Ascending aorta (tissue), 2 donors: Measurements from ENCODE around the gene CERS2. TPM values are rescaled to one million over a fixed set of nuclear protein-coding genes. Genes with fewer than 3 reads are reported as not detected.
"Not testable (repeated sequence)": the region's sequence is repeated elsewhere in the genome, so short reads cannot be mapped to it uniquely, and the experiment has no call there.

Experiments used
- DNase-seq, 2 donors: peaks; one replicate each; pipeline ENCODE4 v3.0.0-alpha.2; 2019; ENCODE audit warnings: low spot score in 2 of 2
- H3K27ac ChIP-seq, 2 donors: fragments of 200-600 bp; sonication (generic); one replicate each; pipeline ENCODE4 v1.5.1; 2016 to 2017; ENCODE audit warnings: mild to moderate bottlenecking in 1 of 2
- H3K27me3 ChIP-seq: fragments of 200-600 bp; sonication (generic); one replicate; pipeline ENCODE4 v1.5.1; 2017
- H3K36me3 ChIP-seq, 2 donors: fragments of 200-600 bp; sonication (generic); one replicate each; pipeline ENCODE4 v1.5.1; 2016
- H3K4me1 ChIP-seq, 2 donors: fragments of 200-600 bp; sonication (generic); one replicate each; pipeline ENCODE4 v1.5.1; 2016 to 2017; ENCODE audit warnings: mild to moderate bottlenecking in 1 of 2
- H3K4me3 ChIP-seq, 2 donors: fragments of 200-600 bp; sonication (generic); one replicate each; pipeline ENCODE4 v1.5.1; 2016 to 2017; ENCODE audit warnings: mild to moderate bottlenecking in 1 of 2
- H3K9me3 ChIP-seq, 2 donors: fragments of 200-600 bp; sonication (generic); one replicate each; pipeline ENCODE4 v1.5.1; 2016
- CTCF ChIP-seq, 3 experiments: fragments of 200-600 bp in 2 of 3; fragments of 450-650 bp in 1 of 3; sonication (generic) in 2 of 3; IDR thresholded peaks; one replicate each; pipeline ENCODE4 v1.5.1; 2016 to 2019; ENCODE audit warnings: antibody characterized with exemption in 3 of 3, mild to moderate bottlenecking in 1 of 3, moderate library complexity in 1 of 3
- intact Hi-C: fragments of 100-400 bp; cut with DNase I; formaldehyde crosslinking; loops from one replicate; pipeline ENCODE4 v1.15.1; 2023
- total RNA-seq: library from RNA; depleted of rRNA; stranded (reverse); fragments of >200 nt; gene quantifications from one replicate; pipeline ENCODE4 v1.1.0, GENCODE V29; 2016

Gene CERS2
- total RNA-seq, 1 donor from 2014 or later, result 114 TPM

- DNase-seq, result no peak
- no peak for TF ChIP-seq CTCF (IDR thresholded peaks at IDR 0.05)
- no peaks in the 10 kb centered on the region for H3K9me3 ChIP-seq
- peaks cover 69 to 95% of the 10 kb centered on the region in 2 donors for H3K36me3 ChIP-seq
- intact Hi-C loops, result no loop called here
- H3K4me1 ChIP-seq, result no peaks in the 10 kb centered on the region
- no peak overlapping the region for H3K27ac ChIP-seq
- no peaks in the 10 kb centered on the region for H3K27me3 ChIP-seq
- H3K4me3 ChIP-seq, result no peak overlapping the region
Observed at GRCh38 chr1:150960646-150961045, 14.0 kb downstream of the CERS2 start.

GRCh38 chr1:150957666-150958065 is 17.0 kb downstream of the CERS2 start:
- Histone ChIP-seq H3K9me3 (no peaks in the 10 kb centered on the region), H3K27me3 (no peaks in the 10 kb centered on the region), H3K4me3 (no peak overlapping the region), H3K27ac (no peak overlapping the region), H3K4me1 (no peaks in the 10 kb centered on the region), H3K36me3 (peaks cover 59 to 97% of the 10 kb centered on the region in 2 donors)
- DNase-seq, result no peak
- intact Hi-C loops, result no loop called here
- no peak for TF ChIP-seq CTCF (IDR thresholded peaks at IDR 0.05)

- no peak for DNase-seq
- Histone ChIP-seq H3K4me3 (no peak overlapping the region), H3K9me3 (no peaks in the 10 kb centered on the region), H3K27me3 (no peaks in the 10 kb centered on the region), H3K27ac (peak overlapping the region in 1 of 2 donors; percentile 11), H3K36me3 (peaks cover 62 to 97% of the 10 kb centered on the region in 2 donors), H3K4me1 (no peaks in the 10 kb centered on the region)
- no peak for TF ChIP-seq CTCF (IDR thresholded peaks at IDR 0.05)
- intact Hi-C loops, result no loop called here
Observed at GRCh38 chr1:150955280-150955679, 19.4 kb downstream of the CERS2 start.

- TF ChIP-seq CTCF (IDR thresholded peaks at IDR 0.05), result no peak
- Histone ChIP-seq H3K4me1 (no peaks in the 10 kb centered on the region), H3K27me3 (no peaks in the 10 kb centered on the region), H3K36me3 (peaks cover 62 to 97% of the 10 kb centered on the region in 2 donors), H3K4me3 (no peak overlapping the region), H3K27ac (no peak overlapping the region), H3K9me3 (no peaks in the 10 kb centered on the region)
- intact Hi-C loops, result no loop called here
- DNase-seq, result no peak
Observed at GRCh38 chr1:150954708-150955107, 19.9 kb downstream of the CERS2 start.

- no peak overlapping the region for H3K4me3 ChIP-seq
- H3K27me3 ChIP-seq, result no peaks in the 10 kb centered on the region
- H3K4me1 ChIP-seq, result no peaks in the 10 kb centered on the region
- TF ChIP-seq CTCF (IDR thresholded peaks at IDR 0.05), result no peak
- peaks cover 88 to 95% of the 10 kb centered on the region in 2 donors for H3K36me3 ChIP-seq
- DNase-seq, result peak in 1 of 2 donors; percentile 52
- no peaks in the 10 kb centered on the region for H3K9me3 ChIP-seq
- intact Hi-C loops, result no loop called here
- H3K27ac ChIP-seq, result no peak overlapping the region
Observed at GRCh38 chr1:150944856-150945255, 29.8 kb downstream of the CERS2 start.

- peaks cover 45 to 70% of the 10 kb centered on the region in 2 donors for H3K36me3 ChIP-seq
- H3K4me3 ChIP-seq, result no peak overlapping the region
Observed at GRCh38 chr1:150931773-150932172, 42.9 kb downstream of the CERS2 start.

GRCh38 chr1:150928775-150929174 is 45.9 kb downstream of the CERS2 start:
- DNase-seq, result peak in 1 of 2 donors; percentile 8
- H3K4me1 ChIP-seq, H3K4me3 ChIP-seq, H3K27ac ChIP-seq, H3K27me3 ChIP-seq: not testable (repeated sequence)
- intact Hi-C loops, result loop anchor here (5.0 kb wide), 2 partner anchors 44 to 231 kb away; partner anchors contain the start of genes CERS2 and GOLPH3L
- Histone ChIP-seq H3K36me3 (peaks cover 32 to 55% of the 10 kb centered on the region in 2 donors), H3K9me3 (peaks cover 0 to 12% of the 10 kb centered on the region in 2 donors)

More at GRCh38 chr1:150931773-150932172, 42.9 kb downstream of the CERS2 start:
- TF ChIP-seq CTCF (IDR thresholded peaks at IDR 0.05), result no peak
- H3K9me3 ChIP-seq, result peaks cover 0 to 12% of the 10 kb centered on the region in 2 donors
- H3K27me3 ChIP-seq, result no peaks in the 10 kb centered on the region
- no peak for DNase-seq
- no peak overlapping the region for H3K27ac ChIP-seq
- intact Hi-C loops, result no loop called here
- peaks cover 0 to 4% of the 10 kb centered on the region in 2 donors for H3K4me1 ChIP-seq
